K562 (cell line): ENCODE results near the gene FAM120B. TPM values are rescaled to one million over a fixed set of nuclear protein-coding genes. Genes with fewer than 3 reads are reported as not detected.

Experiments used
- ATAC-seq: fragments of 200-7000 bp; cut with Tn5 transposase; 3 replicates; pipeline ENCODE4 v1.9.1; 2020; ENCODE audit warnings: moderate library complexity
- BruUV-seq: library from RNA; stranded (reverse); fragments of 400-500 nt; replicated peaks from 2 replicates; lab custom pipeline; 2021; lab: Mats Ljungman, UMichigan
- CTCF ChIA-PET: fragments of 300-600 bp; formaldehyde crosslinking; extraction: SDS; loops from one replicate; lab custom pipeline; 2021; ENCODE audit warnings: low intra/inter-chr PET ratio; lab: Yijun Ruan, JAX
- POLR2A ChIA-PET: fragments of 300-600, 350-650 bp; sonication (Branson Sonifier 250); formaldehyde crosslinking; extraction: SDS; loops from one replicate; lab custom pipeline; 2021; ENCODE audit warnings: antibody characterized with exemption, inconsistent platforms; lab: Yijun Ruan, JAX
- DNase-seq, 4 experiments: peaks; one replicate each; pipeline versions ENCODE4 v3.0.0 to v3.0.0-alpha.2; 2011 to 2018; ENCODE audit warnings: low spot score in 3 of 4, mixed read lengths in 3 of 4; ENCODE audit errors: extremely low read depth in 1 of 4
- FAIRE-seq: peaks from 2 replicates; lab custom pipeline; 2011; peaks lifted over from hg19 to GRCh38; lab: Jason Lieb, UNC
- H2AFZ ChIP-seq: 2 replicates; pipeline ENCODE4 v1.6.0; 2011; ENCODE audit warnings: low read depth, low read length, control low read depth, inconsistent platforms
- H3K27ac ChIP-seq: fragments of 200-600 bp; 3 replicates; pipeline ENCODE4 v1.8.0; 2011; ENCODE audit warnings: low read depth, mild to moderate bottlenecking, control low read depth, inconsistent platforms, low read length, moderate library complexity, mixed read lengths; ENCODE audit errors: extremely low read depth
- H3K27me3 ChIP-seq, 2 experiments: fragments of 300-600 bp in 1 of 2; 2 replicates in 1 of 2; 3 replicates in 1 of 2; pipeline versions ENCODE4 v1.6.0 to v1.8.0; 2011; ENCODE audit warnings: inconsistent platforms in 2 of 2, low read length in 2 of 2, mild to moderate bottlenecking in 1 of 2, mixed read lengths in 1 of 2, moderate library complexity in 1 of 2; ENCODE audit not compliant: control insufficient read depth in 2 of 2, insufficient read depth in 2 of 2
- H3K36me3 ChIP-seq: fragments of 300-600 bp; 3 replicates; pipeline ENCODE4 v1.8.0; 2011; ENCODE audit warnings: mild to moderate bottlenecking, low read length, inconsistent platforms; ENCODE audit not compliant: control insufficient read depth, insufficient read depth
- H3K4me1 ChIP-seq, 2 experiments: fragments of 200-600 bp in 1 of 2; replicated peaks in 1 of 2; 2 replicates in 1 of 2; 3 replicates in 1 of 2; pipeline versions ENCODE4 v1.5.1 to v1.8.0; 2011; ENCODE audit warnings: inconsistent platforms in 2 of 2, low read length in 2 of 2, mild to moderate bottlenecking in 1 of 2, mixed read lengths in 1 of 2, moderate library complexity in 1 of 2; ENCODE audit not compliant: control insufficient read depth in 2 of 2, insufficient read depth in 2 of 2
- H3K4me2 ChIP-seq: 2 replicates; pipeline ENCODE4 v1.6.1; 2011; ENCODE audit warnings: low read length, control low read depth, inconsistent platforms, mixed read lengths; ENCODE audit not compliant: insufficient read depth
- H3K4me3 ChIP-seq: fragments of 200-600 bp; sonication (generic), shearing (Covaris generic); 2 replicates; pipeline ENCODE4 v1.5.1; 2016; ENCODE audit warnings: control low read depth, inconsistent platforms
- H3K79me2 ChIP-seq: fragments of 200-600 bp; 3 replicates; pipeline ENCODE4 v1.8.0; 2011; ENCODE audit warnings: low read length, inconsistent platforms; ENCODE audit not compliant: control insufficient read depth, insufficient read depth
- H3K9ac ChIP-seq, 2 experiments: 2 replicates each; pipeline versions ENCODE4 v1.6.0 to v1.6.1; 2011; ENCODE audit warnings: low read depth in 2 of 2, low read length in 2 of 2, control low read depth in 1 of 2, inconsistent platforms in 1 of 2, mild to moderate bottlenecking in 1 of 2, mixed read lengths in 1 of 2; ENCODE audit not compliant: insufficient read depth in 1 of 2
- H3K9me1 ChIP-seq: one replicate; pipeline ENCODE4 v1.6.0; 2011; ENCODE audit warnings: inconsistent platforms, mild to moderate bottlenecking, low read length, moderate library complexity; ENCODE audit not compliant: control insufficient read depth, insufficient read depth
- H3K9me3 ChIP-seq: replicated peaks from 2 replicates; pipeline ENCODE4 v1.5.1; 2011; ENCODE audit warnings: low read depth, low read length, inconsistent platforms; ENCODE audit not compliant: control insufficient read depth, insufficient read depth
- H4K20me1 ChIP-seq: replicated peaks from 2 replicates; pipeline ENCODE4 v1.6.1; 2011; ENCODE audit warnings: low read length, inconsistent platforms, mixed read lengths; ENCODE audit not compliant: control insufficient read depth, insufficient read depth
- CEBPG ChIP-seq, 3 experiments: fragments of 200-800 bp in 1 of 3; sonication (Bioruptor generic) in 1 of 3; sonication (generic) in 1 of 3; formaldehyde crosslinking in 1 of 3; IDR thresholded peaks in 2 of 3; conservative IDR thresholded peaks in 1 of 3; 2 replicates each; pipeline versions ENCODE4 v1.6.1 to v1.8.0; 2016 to 2022; ENCODE audit warnings: missing compliant biosample characterization in 2 of 3, missing genetic modification characterization in 2 of 3, mild to moderate bottlenecking in 1 of 3, missing genetic modification reagents in 1 of 3
- CHD1 ChIP-seq: fragments of 200-600 bp; sonication (generic); IDR thresholded peaks from one replicate; pipeline ENCODE4 v1.6.1; 2012; ENCODE audit warnings: mild to moderate bottlenecking, moderate library complexity, low read length, inconsistent platforms
- GABPB1 ChIP-seq: sonication (generic); formaldehyde crosslinking; IDR thresholded peaks from 2 replicates; pipeline ENCODE4 v1.8.0; 2022; ENCODE audit warnings: mild to moderate bottlenecking, missing genetic modification reagents
- KAT7 ChIP-seq: sonication (generic); formaldehyde crosslinking; IDR thresholded peaks from 2 replicates; pipeline ENCODE4 v1.8.0; 2022; ENCODE audit warnings: missing genetic modification reagents, mild to moderate bottlenecking, borderline replicate concordance
- NBN ChIP-seq: fragments of 450-650 bp; IDR thresholded peaks from 2 replicates; pipeline ENCODE4 v1.6.1; 2016; ENCODE audit warnings: low read depth, mild to moderate bottlenecking
- RCOR1 ChIP-seq, 2 experiments: IDR thresholded peaks; 2 replicates each; pipeline ENCODE4 v1.6.1; 2012; ENCODE audit warnings: low read depth in 2 of 2, low read length in 2 of 2, borderline replicate concordance in 1 of 2, improper control_type of control experiment in 1 of 2
- WGBS: fragments of 100-300 bp; shearing (Covaris generic); methylation state at CpG from one replicate; pipeline ENCODE4 v1.1.6; 2016; ENCODE audit warnings: low coverage, mixed read lengths; ENCODE audit not compliant: insufficient coverage; ENCODE audit errors: missing lambda C conversion rate; 5-methylcytosine and 5-hydroxymethylcytosine counted together
- in situ Hi-C: fragments of 300-500 bp; cut with MboI; formaldehyde crosslinking; loops from 4 replicates; pipeline ENCODE4 v1.15.0; 2018; ENCODE audit warnings: inconsistent platforms, mixed read lengths
- intact Hi-C: fragments of 100-400 bp; cut with micrococcal nuclease; formaldehyde crosslinking; loops from 2 replicates; pipeline ENCODE4 v1.14.2; 2022
- polyA plus RNA-seq, 8 experiments: library from polyadenylated mRNA; depleted of rRNA in 4 of 8; stranded (reverse) in 5 of 8; unstranded in 3 of 8; fragments of >200 nt; fragmentation: Nextera tagmentation in 2 of 8; fragmentation: Illumina TruSeq in 1 of 8; extraction: Ambion mirVana in 2 of 8; extraction: Trizol in 1 of 8; gene quantifications; 2 replicates each; pipeline versions ENCODE4 v1.2.1 to v1.2.3, GENCODE V29; 2011 to 2014; ENCODE audit warnings: inconsistent platforms in 1 of 8, missing spikeins in 1 of 8
- total RNA-seq, 7 experiments: library from RNA; depleted of rRNA in 6 of 7; stranded (reverse); fragments of >200 nt in 6 of 7; fragmentation: Illumina TruSeq in 2 of 7; extraction: Trizol in 2 of 7; gene quantifications; 2 replicates each; pipeline versions ENCODE4 v1.2.1 to v1.2.3, GENCODE V29; 2011 to 2021; ENCODE audit warnings: low replicate concordance in 1 of 7
- TF ChIP-seq, protein P1 (sequence below), 2 experiments: fragments of 450-650 bp in 1 of 2; sonication (generic) in 1 of 2; formaldehyde crosslinking in 1 of 2; IDR thresholded peaks in 1 of 2; conservative IDR thresholded peaks in 1 of 2; 2 replicates each; pipeline versions ENCODE4 v1.6.1 to v1.8.1; 2016 to 2023; ENCODE audit warnings: mild to moderate bottlenecking in 2 of 2, moderate library complexity in 2 of 2, inconsistent platforms in 1 of 2, missing genetic modification reagents in 1 of 2
- TF ChIP-seq, protein P2 (sequence below), 2 experiments: fragments of 450-650 bp; IDR thresholded peaks; 2 replicates each; pipeline ENCODE4 v1.6.1; 2016; ENCODE audit warnings: mild to moderate bottlenecking in 2 of 2, borderline replicate concordance in 1 of 2, low read depth in 1 of 2, moderate library complexity in 1 of 2

Gene FAM120B
- total and polyA plus RNA-seq, 9 of the 15 experiments (the other 6 are each of a cell fraction or from before 2014, with no cell fraction given): 3.5 to 22.6 (median 14.7) TPM

DNA sequence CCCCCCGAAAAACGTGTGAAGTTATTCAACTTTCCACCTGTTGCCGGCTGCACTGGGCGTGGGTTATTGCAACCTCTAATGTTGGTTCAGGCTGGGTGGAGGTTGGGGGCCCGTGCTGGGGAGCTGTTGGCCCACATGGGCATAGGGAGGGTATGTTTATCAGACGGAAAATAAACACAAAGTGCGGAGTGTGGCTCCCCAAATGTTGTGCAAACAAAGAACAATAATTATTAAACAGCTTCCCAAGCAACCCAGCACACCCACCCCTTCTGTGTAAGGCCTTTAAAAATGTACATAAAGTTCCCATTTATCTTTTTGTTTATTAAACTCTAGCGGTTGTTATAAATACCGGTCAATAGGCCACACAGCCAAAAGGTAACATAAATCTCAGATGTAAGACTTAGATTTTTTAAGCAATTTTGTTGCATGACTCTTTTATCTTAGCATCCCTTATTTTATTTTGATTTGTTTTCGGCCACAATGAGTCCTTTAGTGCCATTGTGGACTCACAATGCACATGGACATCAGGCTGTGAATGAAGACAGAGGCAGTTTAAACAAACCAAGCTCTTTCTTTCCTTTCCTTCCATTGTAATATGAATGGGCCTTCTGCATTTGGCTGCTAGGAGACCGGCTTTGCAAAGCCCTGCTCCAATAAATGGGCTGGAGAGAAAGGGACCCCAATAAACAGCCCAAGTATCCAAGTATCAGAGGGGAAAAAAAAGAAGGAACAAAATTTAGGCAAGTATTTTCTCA lies 8.8 kb upstream of the FAM120B start (continued):
- TF ChIP-seq, protein P1, sequence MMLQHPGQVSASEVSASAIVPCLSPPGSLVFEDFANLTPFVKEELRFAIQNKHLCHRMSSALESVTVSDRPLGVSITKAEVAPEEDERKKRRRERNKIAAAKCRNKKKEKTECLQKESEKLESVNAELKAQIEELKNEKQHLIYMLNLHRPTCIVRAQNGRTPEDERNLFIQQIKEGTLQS (IDR thresholded peaks at IDR 0.05): no peak
- TF ChIP-seq, protein P1 (CRISPR knock-in tag; conservative IDR thresholded peaks at IDR 0.05): no peak
- TF ChIP-seq RCOR1 (IDR thresholded peaks at IDR 0.05; ENCODE audit: borderline replicate concordance in 1 of 2, low read depth in 2 of 2, low read length in 2 of 2) (no peak), NBN (no peak), CEBPG (CRISPR knock-in tag; IDR thresholded peaks at IDR 0.05) (no peak), CEBPG (tag; conservative IDR thresholded peaks at IDR 0.05 in 1 of 2, IDR thresholded peaks at IDR 0.05 in 1 of 2) (no peak), KAT7 (no peak), GABPB1 (CRISPR knock-in tag) (no peak)

DNA sequence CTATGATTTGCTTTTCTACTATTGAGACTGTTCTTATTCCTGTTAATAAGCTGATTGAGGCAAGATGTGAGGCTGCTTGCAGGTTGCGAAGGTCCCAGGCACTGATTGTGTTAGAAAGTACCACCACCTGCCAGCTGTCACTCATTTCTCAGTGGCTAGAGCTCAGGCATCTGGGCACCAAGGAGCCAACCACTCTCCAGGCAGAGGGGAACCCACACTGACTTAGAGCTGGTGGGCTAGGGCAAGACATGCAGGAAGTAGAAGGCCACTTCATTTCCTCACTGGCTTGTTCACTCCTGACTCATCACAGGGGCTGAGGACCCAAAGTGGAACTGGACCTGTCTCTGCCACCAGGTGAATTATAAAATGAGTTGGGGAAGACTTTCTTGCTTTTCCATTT lies 7.9 kb upstream of the FAM120B start:
- ChIA-PET CTCF (no interaction called here), POLR2A (no interaction called here)
- no peak overlapping the region for H3K27ac ChIP-seq
- no peak for FAIRE-seq
- no peak overlapping the region for H3K9ac ChIP-seq
- no peak for DNase-seq
- no peak overlapping the region for H2AFZ ChIP-seq
- no peaks in the 10 kb centered on the region for H3K9me1 ChIP-seq
- in situ Hi-C loops (no loop called here), intact Hi-C loops (loop anchor here (10.0 kb wide), 1 partner anchor 216 kb away; no protein-coding TSS in a partner anchor)
- 0 out of 2 replicates have a peak, but pooled peaks cover 1% of the 10 kb centered on the region for H3K9me3 ChIP-seq
- WGBS: 13% methylated on average over 1 of the region's 1 CpG
- no TSS peak for BruUV-seq
- no peaks in the 10 kb centered on the region for H3K79me2 ChIP-seq
- peaks cover 0 to 22% of the 10 kb centered on the region in 2 experiments; a peak in 3 of 5 replicates for H3K4me1 ChIP-seq
- ATAC-seq: no peak
- no peak overlapping the region for H3K4me2 ChIP-seq
- peaks cover 46 to 51% of the 10 kb centered on the region in 2 experiments for H3K27me3 ChIP-seq
- peaks cover 6% of the 10 kb centered on the region for H4K20me1 ChIP-seq
- H3K4me3 ChIP-seq: no peak overlapping the region
- H3K36me3 ChIP-seq: no peaks in the 10 kb centered on the region
- no peak for TF ChIP-seq CHD1
- TF ChIP-seq, protein P2, sequence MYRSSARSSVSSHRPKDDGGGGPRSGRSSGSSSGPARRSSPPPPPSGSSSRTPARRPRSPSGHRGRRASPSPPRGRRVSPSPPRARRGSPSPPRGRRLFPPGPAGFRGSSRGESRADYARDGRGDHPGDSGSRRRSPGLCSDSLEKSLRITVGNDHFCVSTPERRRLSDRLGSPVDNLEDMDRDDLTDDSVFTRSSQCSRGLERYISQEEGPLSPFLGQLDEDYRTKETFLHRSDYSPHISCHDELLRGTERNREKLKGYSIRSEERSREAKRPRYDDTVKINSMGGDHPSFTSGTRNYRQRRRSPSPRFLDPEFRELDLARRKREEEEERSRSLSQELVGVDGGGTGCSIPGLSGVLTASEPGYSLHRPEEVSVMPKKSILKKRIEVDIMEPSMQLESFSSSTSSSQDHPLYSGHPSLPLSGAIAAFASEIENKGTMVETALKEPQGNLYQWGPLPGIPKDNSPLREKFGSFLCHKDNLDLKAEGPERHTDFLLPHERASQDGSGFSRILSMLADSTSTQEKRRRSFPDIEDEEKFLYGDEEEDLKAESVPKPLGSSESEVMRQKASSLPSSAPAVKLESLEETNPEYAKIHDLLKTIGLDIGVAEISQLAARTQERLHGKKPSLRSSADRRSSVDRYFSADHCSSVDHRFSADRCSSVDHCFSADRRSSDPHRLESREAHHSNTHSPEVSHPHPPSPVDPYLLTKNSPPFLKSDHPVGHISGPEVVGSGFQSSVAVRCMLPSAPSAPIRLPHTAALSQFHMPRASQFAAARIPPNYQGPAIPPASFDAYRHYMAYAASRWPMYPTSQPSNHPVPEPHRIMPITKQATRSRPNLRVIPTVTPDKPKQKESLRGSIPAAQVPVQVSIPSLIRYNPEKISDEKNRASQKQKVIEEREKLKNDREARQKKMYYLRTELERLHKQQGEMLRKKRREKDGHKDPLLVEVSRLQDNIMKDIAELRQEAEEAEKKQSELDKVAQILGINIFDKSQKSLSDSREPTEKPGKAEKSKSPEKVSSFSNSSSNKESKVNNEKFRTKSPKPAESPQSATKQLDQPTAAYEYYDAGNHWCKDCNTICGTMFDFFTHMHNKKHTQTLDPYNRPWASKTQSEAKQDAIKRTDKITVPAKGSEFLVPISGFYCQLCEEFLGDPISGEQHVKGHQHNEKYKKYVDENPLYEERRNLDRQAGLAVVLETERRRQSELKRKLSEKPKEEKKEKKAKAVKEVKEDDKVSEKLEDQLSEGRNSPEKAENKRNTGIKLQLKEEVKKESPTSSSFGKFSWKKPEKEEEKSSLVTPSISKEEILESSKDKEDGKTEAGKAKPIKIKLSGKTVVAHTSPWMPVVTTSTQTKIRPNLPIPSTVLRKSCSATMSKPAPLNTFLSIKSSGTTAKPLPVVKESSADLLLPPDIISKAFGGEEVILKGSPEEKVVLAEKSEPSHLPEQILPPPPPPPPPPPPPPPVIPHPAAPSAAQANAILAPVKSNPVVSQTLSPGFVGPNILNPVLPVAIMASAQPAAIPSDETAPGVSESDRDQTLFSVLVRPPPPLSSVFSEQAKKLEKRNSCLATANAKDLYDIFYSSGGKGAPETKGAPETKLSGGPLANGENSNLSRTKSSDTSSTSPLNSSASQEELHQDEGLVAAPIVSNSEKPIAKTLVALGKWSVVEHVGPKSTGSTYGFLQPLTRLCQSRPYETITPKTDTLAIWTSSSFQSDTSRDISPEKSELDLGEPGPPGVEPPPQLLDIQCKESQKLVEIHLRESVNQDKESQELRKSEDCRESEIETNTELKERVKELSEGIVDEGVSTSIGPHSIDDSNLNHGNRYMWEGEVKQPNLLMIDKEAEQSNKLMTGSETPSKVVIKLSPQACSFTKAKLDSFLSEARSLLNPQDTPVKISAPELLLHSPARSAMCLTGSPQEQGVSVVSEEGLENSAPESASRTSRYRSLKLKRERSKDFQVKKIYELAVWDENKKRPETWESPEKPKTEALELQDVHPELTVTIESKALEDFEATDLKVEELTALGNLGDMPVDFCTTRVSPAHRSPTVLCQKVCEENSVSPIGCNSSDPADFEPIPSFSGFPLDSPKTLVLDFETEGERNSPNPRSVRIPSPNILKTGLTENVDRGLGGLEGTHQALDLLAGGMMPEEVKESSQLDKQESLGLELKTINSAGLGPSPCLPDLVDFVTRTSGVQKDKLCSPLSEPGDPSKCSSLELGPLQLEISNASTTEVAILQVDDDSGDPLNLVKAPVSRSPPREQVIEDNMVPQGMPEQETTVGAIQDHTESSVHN (IDR thresholded peaks at IDR 0.05; ENCODE audit: borderline replicate concordance in 1 of 2, low read depth in 1 of 2): no peak
